Activated T-cell treated with anti-CD3 and anti-CD28 coated beads for 24 hours (primary cell): ENCODE data around the gene SRRM2.

ENCODE experiments used
- DNase-seq: peaks from one replicate; pipeline ENCODE4 v3.0.0-alpha.2; 2020; ENCODE audit warnings: low read depth

Gene SRRM2

DNA sequence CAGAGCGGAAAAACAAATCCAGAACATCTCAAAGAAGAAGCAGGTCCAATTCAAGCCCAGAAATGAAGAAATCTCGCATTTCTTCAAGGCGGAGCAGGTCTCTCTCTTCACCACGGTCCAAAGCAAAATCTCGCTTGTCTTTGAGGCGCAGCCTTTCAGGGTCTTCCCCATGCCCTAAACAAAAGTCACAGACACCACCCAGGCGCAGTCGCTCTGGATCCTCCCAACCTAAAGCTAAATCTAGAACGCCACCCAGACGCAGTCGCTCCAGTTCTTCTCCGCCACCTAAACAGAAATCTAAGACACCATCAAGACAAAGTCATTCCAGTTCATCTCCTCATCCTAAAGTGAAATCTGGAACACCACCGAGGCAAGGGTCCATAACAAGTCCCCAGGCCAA lies 10.3 kb downstream of the SRRM2 start:
- DNase-seq, result no peak

DNA sequence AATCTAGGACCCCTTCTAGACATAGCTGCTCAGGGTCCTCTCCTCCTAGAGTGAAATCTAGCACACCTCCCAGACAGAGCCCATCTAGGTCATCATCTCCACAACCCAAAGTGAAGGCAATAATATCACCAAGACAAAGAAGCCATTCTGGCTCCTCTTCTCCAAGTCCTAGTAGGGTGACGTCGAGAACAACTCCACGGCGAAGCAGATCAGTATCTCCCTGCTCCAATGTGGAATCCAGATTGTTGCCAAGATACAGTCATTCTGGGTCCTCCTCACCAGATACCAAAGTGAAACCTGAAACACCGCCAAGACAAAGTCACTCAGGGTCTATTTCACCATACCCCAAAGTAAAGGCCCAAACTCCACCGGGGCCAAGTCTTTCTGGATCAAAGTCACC lies 10.7 kb downstream of the SRRM2 start:
- no peak for DNase-seq

DNA sequence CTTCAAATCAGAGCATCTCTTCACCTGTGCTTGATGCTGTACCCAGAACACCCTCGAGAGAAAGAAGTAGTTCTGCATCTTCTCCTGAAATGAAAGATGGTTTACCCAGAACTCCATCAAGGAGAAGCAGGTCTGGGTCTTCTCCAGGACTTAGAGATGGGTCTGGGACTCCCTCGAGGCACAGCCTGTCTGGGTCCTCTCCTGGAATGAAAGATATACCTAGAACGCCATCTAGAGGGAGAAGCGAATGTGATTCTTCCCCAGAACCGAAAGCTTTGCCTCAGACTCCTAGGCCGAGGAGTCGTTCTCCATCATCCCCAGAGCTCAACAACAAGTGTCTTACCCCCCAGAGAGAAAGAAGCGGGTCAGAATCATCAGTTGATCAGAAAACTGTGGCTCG lies 12.3 kb downstream of the SRRM2 start:
- no peak for DNase-seq

DNA sequence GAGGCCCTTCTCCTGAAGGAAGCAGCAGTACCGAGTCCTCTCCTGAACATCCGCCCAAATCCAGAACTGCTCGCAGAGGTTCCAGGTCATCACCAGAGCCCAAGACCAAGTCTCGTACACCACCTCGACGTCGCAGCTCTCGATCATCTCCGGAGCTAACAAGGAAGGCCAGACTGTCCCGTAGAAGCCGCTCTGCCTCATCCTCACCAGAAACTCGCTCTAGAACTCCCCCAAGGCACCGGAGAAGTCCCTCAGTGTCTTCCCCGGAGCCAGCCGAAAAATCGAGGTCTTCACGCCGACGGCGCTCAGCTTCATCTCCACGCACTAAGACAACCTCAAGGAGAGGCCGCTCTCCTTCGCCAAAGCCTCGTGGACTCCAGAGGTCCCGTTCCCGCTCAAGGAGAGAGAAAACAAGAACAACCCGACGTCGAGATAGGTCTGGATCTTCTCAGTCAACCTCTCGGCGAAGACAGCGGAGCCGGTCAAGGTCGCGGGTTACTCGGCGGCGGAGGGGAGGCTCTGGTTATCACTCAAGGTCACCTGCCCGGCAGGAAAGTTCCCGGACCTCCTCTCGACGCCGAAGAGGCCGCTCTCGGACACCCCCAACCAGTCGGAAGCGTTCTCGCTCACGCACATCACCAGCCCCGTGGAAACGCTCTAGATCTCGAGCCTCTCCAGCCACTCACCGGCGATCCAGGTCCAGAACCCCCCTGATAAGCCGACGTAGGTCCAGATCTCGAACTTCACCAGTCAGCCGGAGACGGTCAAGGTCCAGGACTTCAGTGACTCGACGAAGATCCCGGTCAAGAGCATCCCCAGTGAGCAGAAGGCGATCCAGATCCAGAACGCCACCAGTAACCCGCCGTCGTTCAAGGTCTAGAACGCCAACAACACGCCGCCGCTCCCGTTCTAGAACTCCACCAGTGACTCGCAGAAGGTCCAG lies 13.3 kb downstream of the SRRM2 start:
- no peak for DNase-seq

DNA sequence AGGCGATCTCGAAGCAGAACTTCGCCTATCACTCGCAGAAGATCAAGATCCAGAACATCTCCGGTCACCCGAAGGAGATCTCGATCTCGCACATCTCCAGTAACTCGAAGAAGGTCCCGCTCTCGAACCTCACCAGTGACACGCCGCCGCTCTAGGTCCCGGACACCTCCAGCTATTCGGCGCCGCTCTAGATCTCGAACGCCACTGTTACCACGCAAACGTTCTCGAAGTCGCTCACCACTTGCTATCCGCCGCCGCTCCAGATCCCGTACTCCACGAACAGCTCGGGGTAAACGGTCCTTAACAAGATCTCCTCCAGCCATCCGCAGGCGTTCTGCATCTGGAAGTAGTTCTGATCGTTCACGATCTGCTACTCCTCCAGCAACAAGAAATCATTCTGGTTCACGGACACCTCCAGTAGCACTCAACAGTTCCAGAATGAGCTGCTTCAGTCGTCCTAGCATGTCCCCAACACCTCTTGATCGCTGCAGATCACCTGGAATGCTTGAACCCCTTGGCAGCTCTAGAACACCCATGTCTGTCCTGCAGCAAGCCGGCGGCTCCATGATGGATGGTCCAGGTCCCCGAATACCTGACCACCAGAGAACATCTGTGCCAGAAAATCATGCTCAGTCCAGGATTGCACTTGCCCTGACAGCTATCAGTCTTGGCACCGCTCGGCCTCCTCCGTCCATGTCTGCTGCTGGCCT lies 14.1 kb downstream of the SRRM2 start:
- no peak for DNase-seq

DNA sequence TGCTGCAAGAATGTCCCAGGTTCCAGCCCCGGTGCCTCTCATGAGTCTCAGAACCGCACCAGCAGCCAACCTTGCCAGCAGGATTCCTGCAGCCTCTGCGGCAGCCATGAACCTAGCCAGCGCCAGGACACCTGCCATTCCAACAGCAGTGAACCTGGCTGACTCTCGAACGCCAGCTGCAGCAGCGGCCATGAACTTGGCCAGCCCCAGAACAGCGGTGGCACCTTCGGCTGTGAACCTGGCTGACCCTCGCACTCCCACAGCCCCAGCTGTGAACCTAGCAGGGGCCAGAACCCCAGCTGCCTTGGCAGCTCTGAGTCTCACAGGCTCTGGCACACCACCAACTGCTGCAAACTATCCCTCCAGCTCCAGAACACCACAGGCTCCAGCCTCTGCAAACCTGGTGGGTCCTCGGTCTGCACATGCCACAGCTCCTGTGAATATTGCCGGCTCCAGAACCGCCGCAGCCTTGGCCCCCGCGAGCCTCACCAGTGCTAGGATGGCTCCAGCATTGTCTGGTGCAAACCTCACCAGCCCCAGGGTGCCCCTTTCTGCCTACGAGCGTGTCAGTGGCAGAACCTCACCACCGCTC lies 14.8 kb downstream of the SRRM2 start:
- DNase-seq, result no peak

DNA sequence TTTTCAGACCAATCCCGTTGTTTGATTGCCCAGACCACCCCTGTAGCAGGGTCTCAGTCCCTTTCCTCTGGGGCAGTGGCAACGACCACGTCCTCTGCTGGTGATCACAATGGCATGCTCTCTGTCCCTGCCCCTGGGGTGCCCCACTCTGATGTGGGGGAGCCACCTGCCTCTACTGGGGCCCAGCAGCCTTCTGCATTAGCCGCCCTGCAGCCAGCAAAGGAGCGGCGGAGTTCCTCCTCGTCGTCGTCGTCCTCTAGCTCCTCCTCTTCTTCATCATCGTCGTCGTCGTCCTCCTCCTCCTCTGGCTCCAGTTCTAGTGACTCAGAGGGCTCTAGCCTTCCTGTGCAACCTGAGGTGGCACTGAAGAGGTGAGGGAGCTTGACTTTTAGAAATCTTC lies 15.5 kb downstream of the SRRM2 start:
- DNase-seq, result no peak

DNA sequence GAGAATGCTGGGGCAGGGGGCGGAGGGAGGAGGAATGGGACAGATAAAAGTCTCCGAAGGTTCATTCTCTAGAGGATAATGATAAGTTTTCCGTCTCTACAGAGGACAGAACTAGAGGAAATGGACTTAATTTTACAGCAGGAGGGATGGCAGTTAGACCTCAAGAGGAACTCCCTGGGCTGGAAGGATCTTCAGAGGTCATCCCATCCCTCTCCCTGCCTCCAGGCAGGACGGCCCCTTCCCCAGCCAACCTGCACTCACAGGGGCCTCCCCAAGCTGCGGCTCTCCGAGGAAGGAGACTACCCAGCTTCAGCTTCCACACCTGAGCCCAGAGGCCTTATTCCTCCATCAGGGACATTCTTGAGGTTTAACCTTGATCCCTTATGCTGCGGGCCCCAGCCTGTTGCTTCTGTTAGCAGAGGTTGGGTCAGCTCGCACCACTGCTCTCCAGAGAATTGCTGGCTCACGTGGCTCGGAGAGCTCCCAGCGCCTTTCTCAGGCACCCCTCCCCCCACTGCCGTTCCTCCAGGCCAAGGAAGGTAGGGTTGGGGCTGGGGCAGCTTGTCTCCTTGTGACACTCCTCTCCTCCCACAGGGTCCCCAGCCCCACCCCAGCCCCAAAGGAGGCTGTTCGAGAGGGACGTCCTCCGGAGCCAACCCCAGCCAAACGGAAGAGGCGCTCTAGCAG lies 16.1 kb downstream of the SRRM2 start:
- DNase-seq, result no peak

DNA sequence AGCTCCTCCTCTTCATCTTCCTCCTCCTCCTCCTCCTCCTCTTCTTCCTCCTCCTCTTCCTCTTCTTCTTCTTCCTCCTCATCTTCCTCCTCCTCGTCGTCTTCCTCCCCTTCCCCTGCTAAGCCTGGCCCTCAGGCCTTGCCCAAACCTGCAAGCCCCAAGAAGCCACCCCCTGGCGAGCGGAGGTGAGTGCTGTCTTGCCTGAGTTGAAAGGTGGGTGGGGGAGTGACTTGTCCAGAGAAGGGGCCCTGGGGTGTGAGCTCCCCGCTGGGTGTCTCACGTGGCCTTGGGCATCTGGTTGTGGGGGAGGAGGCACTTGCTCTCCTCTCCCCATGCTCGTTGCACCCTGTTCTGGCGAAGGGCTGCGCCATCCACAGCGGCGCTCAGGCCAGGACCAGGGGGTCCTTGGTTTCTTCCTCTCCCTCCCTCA lies 16.7 kb downstream of the SRRM2 start:
- DNase-seq, result no peak

DNA sequence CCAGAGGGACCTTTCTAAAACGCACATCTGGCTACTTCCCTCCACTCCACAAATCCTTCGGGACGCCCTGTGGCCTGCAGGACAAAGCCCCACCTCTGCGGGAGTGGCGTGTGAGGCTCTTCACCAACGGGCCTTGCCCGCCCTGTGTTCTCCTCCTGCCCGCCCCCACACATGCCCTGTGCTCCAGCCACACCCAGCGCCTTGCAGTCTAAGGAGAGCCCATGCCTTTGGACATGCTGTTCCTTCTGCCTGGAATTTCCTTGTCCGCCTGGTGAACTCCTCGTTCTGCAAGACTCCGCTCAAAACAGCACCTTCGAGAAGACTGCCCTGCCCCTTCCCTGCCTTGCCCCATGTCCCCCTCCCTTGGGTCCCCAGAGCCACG lies 17.2 kb downstream of the SRRM2 start:
- DNase-seq, result no peak

DNA sequence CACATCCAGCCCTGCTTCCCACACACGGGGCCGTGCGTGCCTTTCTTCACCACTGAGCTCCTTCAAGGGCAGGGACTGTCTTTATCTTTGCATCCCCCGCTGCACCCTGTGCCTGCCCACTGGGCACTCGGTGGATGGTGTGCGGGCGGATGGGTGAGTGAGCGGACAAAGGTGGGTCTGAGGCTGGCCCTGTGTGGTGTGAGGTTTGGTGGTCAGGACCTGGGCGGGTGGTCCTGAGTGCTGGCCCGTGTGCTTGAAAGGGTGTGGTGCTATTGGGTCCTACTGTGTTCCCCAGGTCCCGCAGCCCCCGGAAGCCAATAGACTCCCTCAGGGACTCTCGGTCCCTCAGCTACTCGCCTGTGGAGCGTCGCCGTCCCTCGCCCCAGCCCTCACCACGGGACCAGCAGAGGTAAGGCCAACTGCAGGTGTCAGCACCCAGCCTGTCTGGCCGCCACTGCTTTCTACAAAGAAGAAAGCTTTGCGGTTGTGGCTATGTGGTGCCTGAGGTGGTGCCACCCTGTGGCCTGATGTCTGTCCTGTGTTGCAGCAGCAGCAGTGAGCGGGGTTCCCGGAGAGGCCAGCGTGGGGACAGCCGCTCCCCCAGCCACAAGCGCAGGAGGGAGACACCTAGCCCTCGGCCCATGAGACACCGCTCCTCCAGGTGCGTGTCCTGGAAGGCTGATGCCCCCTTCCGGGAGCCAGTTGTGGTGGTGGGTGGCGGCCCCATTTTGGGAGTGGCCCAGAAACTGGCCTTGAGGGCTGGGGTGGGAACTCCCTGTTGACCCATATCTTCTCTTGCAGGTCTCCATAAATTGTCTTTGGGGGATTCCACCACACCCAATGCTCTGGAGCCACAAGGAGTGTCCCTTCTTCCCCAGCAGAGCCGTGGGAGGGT lies 17.9 kb downstream of the SRRM2 start:
- DNase-seq, result no peak

DNA sequence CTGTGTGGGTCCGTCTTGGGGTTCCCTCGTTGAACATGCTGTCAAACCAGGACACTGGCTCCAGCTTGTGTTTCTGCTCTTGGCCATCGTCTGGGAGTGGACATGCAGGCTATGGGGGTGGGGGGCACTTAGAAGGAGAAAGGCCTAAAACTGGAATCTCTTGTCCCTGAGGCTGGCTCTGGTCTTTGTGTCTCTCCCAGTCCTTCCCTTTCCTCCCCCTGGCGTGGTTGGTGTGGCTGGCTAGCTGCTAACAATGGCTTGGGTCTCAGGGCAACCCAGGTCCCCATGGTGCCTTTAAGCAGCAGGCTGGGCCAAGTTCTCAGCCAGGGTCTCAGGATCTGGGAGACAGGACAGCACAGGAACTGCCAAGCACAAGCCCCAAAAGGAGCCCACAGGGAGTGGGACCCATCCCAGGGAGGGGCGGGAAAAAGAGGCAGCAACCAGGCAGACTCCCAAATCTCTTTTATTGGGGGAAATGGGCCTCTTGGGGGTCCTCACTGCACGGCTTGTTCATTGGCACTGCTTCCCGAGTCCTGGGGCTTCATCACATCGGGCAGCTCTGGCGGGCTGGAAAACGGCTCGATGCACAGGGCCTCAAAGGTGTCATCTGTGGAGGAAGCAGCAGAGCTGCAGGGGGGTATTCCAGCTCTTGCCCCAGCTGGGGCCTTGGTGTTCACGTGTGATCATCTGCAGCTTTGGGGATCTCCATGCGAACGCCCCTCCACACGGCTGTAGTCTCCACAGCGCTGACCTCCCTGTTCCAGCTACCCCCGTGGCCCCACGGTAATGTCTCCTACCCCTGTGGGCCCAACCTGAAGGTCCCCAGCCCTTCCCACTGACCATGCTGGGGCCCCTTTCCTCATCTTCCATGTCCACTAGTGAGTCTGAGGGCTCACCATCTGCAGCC lies 19.3 kb downstream of the SRRM2 start:
- DNase-seq, result no peak

DNA sequence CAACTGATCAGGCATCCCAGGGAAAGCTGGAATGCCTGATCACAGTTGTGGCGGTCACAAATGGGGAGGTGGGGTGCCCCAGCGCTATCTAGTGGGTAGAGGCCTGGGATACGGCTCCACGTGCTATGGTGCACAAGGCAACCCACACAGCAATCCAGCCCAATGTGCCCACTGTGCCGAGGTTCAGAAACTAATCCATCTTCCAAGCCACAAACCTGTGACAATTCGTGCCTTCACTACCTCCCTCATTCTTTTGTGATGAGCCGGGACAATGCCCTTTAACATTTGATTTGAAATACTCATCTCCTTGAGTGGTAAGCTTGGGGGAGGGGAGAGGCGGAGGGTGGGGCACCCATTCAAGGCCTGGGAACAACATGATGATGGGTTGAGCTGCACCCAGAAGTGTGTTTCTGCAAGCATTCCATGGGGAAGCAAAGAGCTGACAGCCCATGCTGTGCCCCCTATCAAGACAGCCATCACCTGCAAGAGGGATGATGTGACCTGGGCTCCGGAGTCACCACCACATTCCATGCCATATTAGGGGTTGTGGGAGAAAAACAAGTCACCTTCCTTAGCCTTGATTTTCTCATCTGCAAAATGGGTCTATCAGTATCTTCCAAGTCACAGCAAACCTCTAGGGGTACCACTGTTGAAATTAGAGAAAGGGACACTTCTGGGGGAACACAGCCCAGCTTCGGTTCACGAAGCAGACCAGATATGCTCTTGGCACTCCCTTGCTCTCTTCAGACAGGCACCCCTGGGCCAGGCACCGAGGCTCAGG lies 20.9 kb downstream of the SRRM2 start:
- no peak for DNase-seq

DNA sequence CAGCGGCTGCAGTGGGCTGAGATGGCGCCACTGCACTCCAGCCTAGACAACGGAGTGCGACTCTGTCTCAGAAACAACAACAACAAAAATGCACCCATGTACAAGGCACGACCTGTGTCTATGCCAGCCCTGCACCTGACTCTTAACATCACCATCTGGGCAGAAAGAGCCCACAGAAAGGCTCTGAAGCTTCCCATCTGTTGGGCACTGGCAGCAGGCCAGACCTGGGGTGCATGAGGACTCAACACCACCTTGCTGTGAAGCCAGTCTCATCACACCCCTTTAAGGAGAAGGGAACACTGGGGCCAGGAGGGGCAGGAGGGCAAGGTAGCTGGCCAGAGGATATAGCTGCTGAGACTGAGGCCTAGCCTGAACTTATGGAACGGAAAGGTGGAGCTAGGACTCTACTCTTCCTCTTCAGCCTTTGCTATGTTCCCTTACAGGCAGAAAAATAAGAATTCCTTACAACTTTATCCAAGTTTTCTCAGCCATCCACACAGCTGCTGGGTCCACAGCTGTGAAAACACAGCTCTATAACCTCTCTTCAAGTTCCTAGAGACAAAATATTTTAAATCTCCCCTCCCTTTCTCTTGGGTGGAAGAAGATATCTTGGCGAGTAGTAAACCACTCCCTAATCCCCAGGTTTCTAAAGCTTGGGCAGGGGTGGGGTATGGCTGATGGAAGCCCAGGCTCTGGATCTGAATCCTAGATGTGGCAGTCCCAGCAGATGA lies 21.9 kb downstream of the SRRM2 start:
- no peak for DNase-seq

DNA sequence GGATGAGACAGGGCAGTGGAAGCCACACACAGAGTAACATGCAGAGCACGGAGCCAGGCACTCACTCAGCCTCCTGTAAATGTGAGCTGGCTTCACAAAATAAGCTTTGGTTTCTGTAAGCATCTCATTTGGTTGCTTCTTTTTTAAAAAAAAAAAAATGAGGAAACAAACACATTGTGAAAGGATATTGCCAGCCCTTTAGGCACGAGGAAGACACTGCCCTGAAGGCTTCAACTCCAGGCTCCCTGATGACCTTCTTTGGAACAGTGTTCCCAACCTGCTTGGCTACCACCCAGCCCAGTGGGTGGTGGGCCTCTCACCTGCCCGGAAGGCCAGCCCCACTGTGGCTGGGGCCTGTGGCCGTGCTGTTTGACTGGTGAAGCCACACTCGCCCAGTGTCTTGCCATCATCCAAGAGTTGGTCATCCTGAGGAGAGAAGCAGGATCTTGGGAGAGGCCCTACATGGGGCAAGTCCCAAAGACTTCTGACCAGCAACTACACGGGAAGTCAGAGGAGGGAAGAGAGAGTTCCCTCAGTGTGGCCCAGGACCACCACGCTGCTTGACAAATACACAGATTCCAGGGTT lies 22.8 kb downstream of the SRRM2 start:
- no peak for DNase-seq

DNA sequence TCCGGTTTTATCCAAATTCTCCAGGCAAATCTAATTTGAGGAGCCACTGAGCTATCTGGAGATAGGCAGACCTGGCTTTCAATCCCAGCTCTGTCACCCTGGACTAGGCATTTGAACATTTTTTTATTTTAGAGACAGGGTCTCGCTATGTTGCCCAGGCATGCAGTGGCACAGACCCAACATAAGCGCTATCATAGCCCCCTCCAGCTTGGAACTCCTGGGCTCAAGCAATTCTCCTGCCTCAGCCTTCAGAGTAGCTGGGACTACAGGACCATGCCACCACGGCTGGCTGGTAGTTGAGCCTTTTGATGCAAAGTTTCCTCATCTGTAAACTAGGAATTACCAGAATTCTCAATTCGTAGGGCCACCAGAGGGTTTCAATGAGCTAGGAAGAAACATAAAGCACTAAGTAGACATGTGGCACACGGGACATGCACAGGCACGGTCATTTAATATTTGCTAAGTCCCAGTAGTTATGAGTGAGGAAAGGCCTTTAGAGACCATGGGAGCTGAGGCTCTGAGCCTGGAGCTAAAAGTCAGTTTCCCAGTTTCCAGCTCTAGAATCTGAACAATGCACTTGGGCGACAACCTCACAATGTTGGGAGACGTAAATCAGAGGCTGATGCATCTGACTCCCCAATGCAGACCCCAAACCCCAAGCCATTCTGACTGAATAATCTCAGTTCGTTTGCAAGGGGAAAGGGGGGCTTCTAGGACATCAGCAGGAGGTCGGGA lies 23.5 kb downstream of the SRRM2 start:
- no peak for DNase-seq

DNA sequence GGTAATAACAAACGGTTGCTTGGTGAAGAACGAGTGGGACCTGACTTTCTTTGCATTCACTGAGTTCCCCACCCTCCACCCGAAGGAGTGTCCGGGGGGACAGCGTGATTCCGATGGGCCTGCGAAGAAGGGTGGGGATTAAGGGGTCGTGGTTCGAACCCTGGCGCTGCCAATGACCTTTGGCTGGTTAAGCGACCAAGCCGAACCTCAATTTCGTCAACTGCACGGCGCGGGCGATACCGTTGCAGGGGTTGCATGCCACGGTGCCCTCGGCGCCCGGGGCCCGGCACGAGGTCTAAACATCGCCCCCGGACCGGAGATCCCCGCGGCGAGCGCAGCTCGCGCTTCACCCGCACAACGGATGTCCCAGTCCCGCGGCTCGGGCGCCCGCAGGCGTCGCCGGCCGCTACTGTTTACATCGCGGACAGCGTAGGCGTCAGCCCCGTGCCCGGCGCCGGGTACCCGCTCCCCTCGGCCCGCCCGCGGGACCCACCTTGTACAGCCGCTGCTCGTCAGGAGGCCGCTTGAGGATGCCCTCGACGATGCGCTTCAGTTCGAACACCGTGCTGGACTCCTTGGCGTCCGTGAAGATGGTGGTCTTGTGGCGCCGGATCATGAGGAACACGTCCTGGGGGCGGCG lies 24.2 kb downstream of the SRRM2 start:
- DNase-seq, result no peak
